ENCODE results near the gene QRICH2. TPM values are rescaled to one million over a fixed set of nuclear protein-coding genes. Genes with fewer than 3 reads are reported as not detected.

QRICH2 gene
- total and polyA plus RNA-seq, 2 of the 4 experiments (the other 2 are of a cell fraction): 4.3 to 4.8 TPM

GRCh38 chr17:76250141-76250540, 57.9 kb downstream of the QRICH2 start:
- DNase-seq (no peak), ATAC-seq (ENCODE audit: low read depth) (no peak)
- H3K9ac ChIP-seq (ENCODE audit: low read depth, low read length): no peak overlapping the region
- no peak overlapping the region for H2AK9ac ChIP-seq (replicated peaks; ENCODE audit: low read depth, low read length, poor library complexity)
- no peak overlapping the region for H3K18ac ChIP-seq (ENCODE audit: low read depth, low read length)
- BruUV-seq (replicated peaks): no TSS peak
- no peak for TF ChIP-seq SMC3 (IDR thresholded peaks at IDR 0.05; ENCODE audit: low read depth, low read length)
- no peak for TF ChIP-seq POLR2A (IDR thresholded peaks at IDR 0.05; ENCODE audit: low read depth, low read length)
- TF ChIP-seq RCOR1 (IDR thresholded peaks at IDR 0.05; ENCODE audit: insufficient replicate concordance, low read length): no peak
- TF ChIP-seq NFE2L2 (IDR thresholded peaks at IDR 0.05; ENCODE audit: low read depth, low read length): no peak
- TF ChIP-seq USF2 (IDR thresholded peaks at IDR 0.05; ENCODE audit: low read depth, low read length): no peak
- TF ChIP-seq, protein P1, sequence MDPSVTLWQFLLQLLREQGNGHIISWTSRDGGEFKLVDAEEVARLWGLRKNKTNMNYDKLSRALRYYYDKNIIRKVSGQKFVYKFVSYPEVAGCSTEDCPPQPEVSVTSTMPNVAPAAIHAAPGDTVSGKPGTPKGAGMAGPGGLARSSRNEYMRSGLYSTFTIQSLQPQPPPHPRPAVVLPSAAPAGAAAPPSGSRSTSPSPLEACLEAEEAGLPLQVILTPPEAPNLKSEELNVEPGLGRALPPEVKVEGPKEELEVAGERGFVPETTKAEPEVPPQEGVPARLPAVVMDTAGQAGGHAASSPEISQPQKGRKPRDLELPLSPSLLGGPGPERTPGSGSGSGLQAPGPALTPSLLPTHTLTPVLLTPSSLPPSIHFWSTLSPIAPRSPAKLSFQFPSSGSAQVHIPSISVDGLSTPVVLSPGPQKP (IDR thresholded peaks at IDR 0.05; ENCODE audit: borderline replicate concordance, low read depth, low read length): no peak
- no peak overlapping the region for H3K4me2 ChIP-seq (ENCODE audit: low read depth, low read length)
- no peak overlapping the region for H3K4me3 ChIP-seq (ENCODE audit: insufficient read depth, low read depth, low read length)
- peaks cover 22% of the 10 kb centered on the region for H3K9me1 ChIP-seq (ENCODE audit: insufficient read depth, low read length)
- peaks cover 15% of the 10 kb centered on the region for H3K4me1 ChIP-seq (ENCODE audit: control insufficient read depth, insufficient read depth, low read length)
- in situ Hi-C loops (cut with MboI; ENCODE audit: low sequenced_read_pairs) (no loop called here), dilution Hi-C loops (cut with HindIII; ENCODE audit: low sequenced_read_pairs, unreplicated experiment) (no loop called here), intact Hi-C loops (cut with micrococcal nuclease) (no loop called here)
- no peak overlapping the region for H3K27ac ChIP-seq (ENCODE audit: insufficient read depth, low read length)
- no peak overlapping the region; the same call in 1 of the 2 replicates for H3K4ac ChIP-seq (ENCODE audit: low read depth, low read length)
- WGBS, 2 experiments (ENCODE audit: extremely low coverage in 2 of 2, insufficient read length in 1 of 2): 83% methylated on average over 1 of the region's 6 CpGs; no CpG with 5 or more reads in 1 of the 2 experiments
- H2AK5ac ChIP-seq (ENCODE audit: low read depth, low read length): no peak overlapping the region
- ChIA-PET POLR2A (ENCODE audit: unreplicated experiment) (no interaction called here), CTCF (interaction anchor here (0.6 kb wide), 1 partner anchor 18 kb away, joined by 4 read pairs; no protein-coding TSS in a partner anchor)
- H2AFZ ChIP-seq (replicated peaks; ENCODE audit: low read length, poor library complexity): no peak overlapping the region
- no peak overlapping the region for H4K5ac ChIP-seq (ENCODE audit: low read depth, low read length)
- H3K14ac ChIP-seq (replicated peaks; ENCODE audit: low read depth, low read length): no peak overlapping the region
- no peak overlapping the region for H4K8ac ChIP-seq (ENCODE audit: low read depth in 2 of 2, low read length in 2 of 2)
- no peaks in the 10 kb centered on the region for H3K9me3 ChIP-seq (ENCODE audit: control insufficient read depth, insufficient read depth, low read length)
- H2BK5ac ChIP-seq (ENCODE audit: low read depth, low read length, poor library complexity, severe bottlenecking): no peak overlapping the region
- no peak overlapping the region for H3K56ac ChIP-seq (ENCODE audit: extremely low read depth, insufficient read depth, low read length)
- peaks cover 2% of the 10 kb centered on the region; the same call in 1 of the 2 replicates for H3K27me3 ChIP-seq (ENCODE audit: control insufficient read depth, insufficient read depth, low read length)
- no peaks in the 10 kb centered on the region for H3K36me3 ChIP-seq (ENCODE audit: control insufficient read depth, insufficient read depth, low read length)
- no peaks in the 10 kb centered on the region; the same call in 1 of the 2 replicates for H4K20me1 ChIP-seq (ENCODE audit: insufficient read depth, low read length)
- H2BK20ac ChIP-seq (ENCODE audit: low read depth, low read length): no peak overlapping the region; the same call in 1 of the 2 replicates
- H2BK120ac ChIP-seq (ENCODE audit: low read depth, low read length): no peak overlapping the region
- H4K91ac ChIP-seq (ENCODE audit: insufficient read depth, low read depth, low read length): no peak overlapping the region
- no peaks in the 10 kb centered on the region; a peak in 1 of 4 replicates for H3K79me1 ChIP-seq (ENCODE audit: low read depth in 1 of 2, low read length in 2 of 2)
- H3K23ac ChIP-seq (ENCODE audit: low read depth, low read length): no peak overlapping the region
- H2BK15ac ChIP-seq (ENCODE audit: low read depth, low read length): no peak overlapping the region
